IMR-90 (cell line): ENCODE data around the gene EPHA2.

Source experiments
- BHLHE40 ChIP-seq: fragments of 150-350 bp; IDR thresholded peaks from 2 replicates; pipeline ENCODE4 v1.6.1; 2016; ENCODE audit warnings: mild to moderate bottlenecking, low read depth, low read length
- CEBPB ChIP-seq: IDR thresholded peaks from 2 replicates; pipeline ENCODE4 v1.6.1; 2012; ENCODE audit warnings: low read depth, low read length, improper control_type of control experiment
- CTCF ChIP-seq: conservative IDR thresholded peaks from 2 replicates; pipeline ENCODE4 v1.5.1; 2012; ENCODE audit warnings: mild to moderate bottlenecking, low read depth, low read length, improper control_type of control experiment
- MXI1 ChIP-seq: IDR thresholded peaks from 2 replicates; pipeline ENCODE4 v1.6.1; 2012; ENCODE audit warnings: low read depth, mild to moderate bottlenecking, low read length, moderate library complexity, borderline replicate concordance
- POLR2A ChIP-seq: IDR thresholded peaks from 2 replicates; pipeline ENCODE4 v1.6.1; 2012; ENCODE audit warnings: mild to moderate bottlenecking, low read depth, low read length
- RAD21 ChIP-seq: IDR thresholded peaks from 2 replicates; pipeline ENCODE4 v1.6.1; 2012; ENCODE audit warnings: low read length, improper control_type of control experiment
- RCOR1 ChIP-seq: IDR thresholded peaks from 2 replicates; pipeline ENCODE4 v1.6.1; 2012; ENCODE audit warnings: mild to moderate bottlenecking, low read length, improper control_type of control experiment; ENCODE audit not compliant: insufficient replicate concordance
- RFX5 ChIP-seq: IDR thresholded peaks from 2 replicates; pipeline ENCODE4 v1.8.0; 2012; ENCODE audit warnings: low read depth, mild to moderate bottlenecking, low read length, moderate library complexity
- SMC3 ChIP-seq: fragments of 150-350 bp; IDR thresholded peaks from 2 replicates; pipeline ENCODE4 v1.6.1; 2016; ENCODE audit warnings: low read depth, mild to moderate bottlenecking, antibody characterized with exemption, low read length, moderate library complexity
- USF2 ChIP-seq: fragments of 150-350 bp; IDR thresholded peaks from 2 replicates; pipeline ENCODE4 v1.6.1; 2017; ENCODE audit warnings: mild to moderate bottlenecking, antibody characterized with exemption, low read length, low read depth

- TF ChIP-seq CTCF (no peak), CEBPB (no peak), SMC3 (no peak), USF2 (no peak), RFX5 (no peak), BHLHE40 (no peak), POLR2A (no peak), RCOR1 (no peak), RAD21 (no peak), MXI1 (no peak)
These were observed 24.1 kb downstream of the EPHA2 start for GRCh38 chr1:16131636-16132324.
